Measurements from ENCODE around the gene SVIP. TPM values are rescaled to one million over a fixed set of nuclear protein-coding genes. Genes with fewer than 3 reads are reported as not detected.

SVIP gene
- total and polyA plus RNA-seq, 2 experiments from 2014 or later = 13.2 to 14.9 TPM

DNA sequence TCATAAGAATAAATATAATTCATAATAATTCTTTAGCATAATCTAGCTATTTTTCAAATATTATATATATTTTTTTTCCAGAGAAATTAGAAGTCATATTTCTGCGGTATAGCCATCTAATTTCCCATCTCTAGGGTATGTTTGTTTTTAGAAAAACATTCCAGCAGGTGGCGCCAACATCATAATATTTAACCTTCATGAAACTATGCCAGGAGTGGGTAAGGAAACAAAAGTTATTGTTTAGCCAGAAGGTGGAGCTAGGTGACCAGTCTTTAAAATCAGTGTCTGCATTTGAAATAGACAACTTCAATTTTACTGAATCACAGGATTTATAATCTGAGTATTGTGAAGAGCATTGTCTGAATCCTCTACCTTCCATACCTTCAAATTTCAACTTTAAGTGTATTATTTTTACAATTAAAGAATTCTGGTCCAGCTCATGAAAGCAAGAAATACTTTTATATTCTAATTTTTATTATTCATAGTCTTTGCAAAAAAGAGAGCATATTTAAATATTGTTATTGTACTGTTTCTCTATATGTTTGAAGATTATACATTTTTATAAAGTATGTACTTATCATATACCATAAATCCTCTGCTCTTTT lies 46.4 kb upstream of the SVIP start:
- 17% methylated on average over 2 of the region's 2 CpGs for WGBS (ENCODE audit: low lambda C conversion rate, missing lambda C conversion rate)
- TF ChIP-seq EZH2phosphoT487 (IDR thresholded peaks at IDR 0.05; ENCODE audit: low read depth, severe bottlenecking, unreplicated experiment) = no peak
- TF ChIP-seq, protein P1, sequence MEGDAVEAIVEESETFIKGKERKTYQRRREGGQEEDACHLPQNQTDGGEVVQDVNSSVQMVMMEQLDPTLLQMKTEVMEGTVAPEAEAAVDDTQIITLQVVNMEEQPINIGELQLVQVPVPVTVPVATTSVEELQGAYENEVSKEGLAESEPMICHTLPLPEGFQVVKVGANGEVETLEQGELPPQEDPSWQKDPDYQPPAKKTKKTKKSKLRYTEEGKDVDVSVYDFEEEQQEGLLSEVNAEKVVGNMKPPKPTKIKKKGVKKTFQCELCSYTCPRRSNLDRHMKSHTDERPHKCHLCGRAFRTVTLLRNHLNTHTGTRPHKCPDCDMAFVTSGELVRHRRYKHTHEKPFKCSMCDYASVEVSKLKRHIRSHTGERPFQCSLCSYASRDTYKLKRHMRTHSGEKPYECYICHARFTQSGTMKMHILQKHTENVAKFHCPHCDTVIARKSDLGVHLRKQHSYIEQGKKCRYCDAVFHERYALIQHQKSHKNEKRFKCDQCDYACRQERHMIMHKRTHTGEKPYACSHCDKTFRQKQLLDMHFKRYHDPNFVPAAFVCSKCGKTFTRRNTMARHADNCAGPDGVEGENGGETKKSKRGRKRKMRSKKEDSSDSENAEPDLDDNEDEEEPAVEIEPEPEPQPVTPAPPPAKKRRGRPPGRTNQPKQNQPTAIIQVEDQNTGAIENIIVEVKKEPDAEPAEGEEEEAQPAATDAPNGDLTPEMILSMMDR (IDR thresholded peaks at IDR 0.05; ENCODE audit: poor library complexity) = peak; percentile 98
- H3K27ac ChIP-seq = no peak overlapping the region
- no peak overlapping the region for H3K4me3 ChIP-seq
- H3K9me2 ChIP-seq (replicated peaks; ENCODE audit: insufficient read depth) = no peaks in the 10 kb centered on the region
- H2AFZ ChIP-seq = no peak overlapping the region
- no peaks in the 10 kb centered on the region for H3K27me3 ChIP-seq
- no peaks in the 10 kb centered on the region for H3K9me3 ChIP-seq (ENCODE audit: low read depth)
- peak; percentile 93 for DNase-seq (ENCODE audit: low spot score)
- H3K79me2 ChIP-seq = no peaks in the 10 kb centered on the region
- H3K4me1 ChIP-seq (ENCODE audit: insufficient read depth) = no peaks in the 10 kb centered on the region
- H3K36me3 ChIP-seq (replicated peaks; ENCODE audit: insufficient read depth, low read depth) = no peaks in the 10 kb centered on the region
- H3K4me2 ChIP-seq = no peak overlapping the region
- H4K20me1 ChIP-seq (ENCODE audit: insufficient read depth, poor library complexity, severe bottlenecking) = no peaks in the 10 kb centered on the region

- no peak overlapping the region for H2AFZ ChIP-seq
- H3K4me3 ChIP-seq = no peak overlapping the region
- no peaks in the 10 kb centered on the region for H3K4me1 ChIP-seq (ENCODE audit: insufficient read depth)
- no peak for DNase-seq (ENCODE audit: low spot score)
- H3K9me3 ChIP-seq (ENCODE audit: low read depth) = no peaks in the 10 kb centered on the region
- 89% methylated on average over 3 of the region's 3 CpGs for WGBS (ENCODE audit: low lambda C conversion rate, missing lambda C conversion rate)
- H3K4me2 ChIP-seq = no peak overlapping the region
- no peaks in the 10 kb centered on the region for H4K20me1 ChIP-seq (ENCODE audit: insufficient read depth, poor library complexity, severe bottlenecking)
- H3K79me2 ChIP-seq = no peaks in the 10 kb centered on the region
- H3K36me3 ChIP-seq (replicated peaks; ENCODE audit: insufficient read depth, low read depth) = no peaks in the 10 kb centered on the region
- no peaks in the 10 kb centered on the region for H3K9me2 ChIP-seq (replicated peaks; ENCODE audit: insufficient read depth)
- H3K27me3 ChIP-seq = no peaks in the 10 kb centered on the region
- no peak for TF ChIP-seq EZH2 (IDR thresholded peaks at IDR 0.05; ENCODE audit: borderline replicate concordance)
- no peak for TF ChIP-seq EZH2phosphoT487 (IDR thresholded peaks at IDR 0.05; ENCODE audit: low read depth, severe bottlenecking, unreplicated experiment)
- TF ChIP-seq, protein P1 (IDR thresholded peaks at IDR 0.05; ENCODE audit: poor library complexity) = no peak
- no peak overlapping the region for H3K27ac ChIP-seq
Measured at GRCh38 chr11:22869325-22869724, 39.7 kb upstream of the SVIP start.

- H3K4me2 ChIP-seq = no peak within 1 kb of the TSS
- no peak for TF ChIP-seq EZH2phosphoT487 (IDR thresholded peaks at IDR 0.05; ENCODE audit: low read depth, severe bottlenecking, unreplicated experiment)
- TF ChIP-seq, protein P1 (IDR thresholded peaks at IDR 0.05; ENCODE audit: poor library complexity) = no peak
- TF ChIP-seq EZH2 (IDR thresholded peaks at IDR 0.05; ENCODE audit: borderline replicate concordance) = no peak
- H3K9me3 ChIP-seq (ENCODE audit: low read depth) = no peaks in the 10 kb centered on the region
- no peaks in the 10 kb centered on the region for H3K79me2 ChIP-seq
- no peaks in the 10 kb centered on the region for H3K27me3 ChIP-seq
- H3K36me3 ChIP-seq (replicated peaks; ENCODE audit: insufficient read depth, low read depth) = no peaks in the 10 kb centered on the region
- no peaks in the 10 kb centered on the region for H3K9me2 ChIP-seq (replicated peaks; ENCODE audit: insufficient read depth)
- no peak for DNase-seq (ENCODE audit: low spot score)
- H3K4me1 ChIP-seq (ENCODE audit: insufficient read depth) = no peaks in the 10 kb centered on the region
- no peaks in the 10 kb centered on the region for H4K20me1 ChIP-seq (ENCODE audit: insufficient read depth, poor library complexity, severe bottlenecking)
- no peak within 1 kb of the TSS for H2AFZ ChIP-seq
- no peak within 1 kb of the TSS for H3K4me3 ChIP-seq
- no peak within 1 kb of the TSS for H3K27ac ChIP-seq
- 100% methylated on average over 4 of the region's 4 CpGs for WGBS (ENCODE audit: low lambda C conversion rate, missing lambda C conversion rate)
Measured at GRCh38 chr11:22860241-22860640, 30.6 kb upstream of the SVIP start, which contains the start of gene CCDC179. CCDC179 (minus strand) TSS chr11:22860474; CDS start chr11:22860421, 53 bp downstream.
